ENCODE results near the gene KIAA0408.

The KIAA0408 gene

DNA sequence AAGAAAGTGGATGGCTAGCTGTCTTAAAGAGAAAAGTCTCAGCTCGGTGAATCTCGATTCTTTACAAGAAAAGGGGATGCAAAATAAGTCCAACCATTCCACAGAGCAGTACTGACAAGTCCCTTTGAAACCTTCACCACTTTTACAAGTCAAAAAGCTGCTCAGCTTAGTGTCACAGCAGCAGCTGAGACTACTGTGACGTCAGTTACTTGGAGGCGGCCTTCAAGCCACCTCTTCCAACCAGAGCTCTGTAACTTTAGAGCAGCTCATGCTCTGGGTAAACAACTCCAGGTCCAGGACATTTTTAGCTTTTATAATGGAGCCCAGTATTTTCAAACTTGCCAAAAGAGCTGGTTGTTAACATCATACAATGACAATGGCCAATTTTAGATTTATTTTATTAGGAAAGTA is at the start of gene KIAA0408:
Gene KIAA0408, minus strand, starts transcription at position 159 of the 411 bp plus-strand sequence. CDS start 5,408 bp downstream, outside the sequence.
- DNase-seq (ENCODE audit: low read depth, low spot score) = peak; percentile 31

DNA sequence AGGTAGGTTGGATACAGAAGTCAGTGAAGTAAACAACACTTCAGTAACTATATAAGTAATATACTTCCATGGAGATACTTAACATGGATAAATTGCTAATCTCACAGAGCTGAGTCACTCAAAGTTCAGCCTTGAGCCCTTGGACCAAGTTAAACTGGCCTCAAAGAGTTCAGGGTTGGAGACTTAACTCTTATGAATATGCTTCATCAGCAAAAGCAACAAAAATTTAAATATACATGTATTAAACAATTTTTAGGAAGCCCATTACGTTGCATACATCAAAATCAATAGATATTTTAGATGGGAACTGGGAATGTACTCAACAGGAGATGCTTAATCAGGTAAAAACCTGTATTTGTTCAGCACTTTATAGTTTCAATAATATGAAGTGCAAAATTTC is 47.7 kb upstream of the KIAA0408 start:
- no peak for DNase-seq (ENCODE audit: low read depth, low spot score)

DNA sequence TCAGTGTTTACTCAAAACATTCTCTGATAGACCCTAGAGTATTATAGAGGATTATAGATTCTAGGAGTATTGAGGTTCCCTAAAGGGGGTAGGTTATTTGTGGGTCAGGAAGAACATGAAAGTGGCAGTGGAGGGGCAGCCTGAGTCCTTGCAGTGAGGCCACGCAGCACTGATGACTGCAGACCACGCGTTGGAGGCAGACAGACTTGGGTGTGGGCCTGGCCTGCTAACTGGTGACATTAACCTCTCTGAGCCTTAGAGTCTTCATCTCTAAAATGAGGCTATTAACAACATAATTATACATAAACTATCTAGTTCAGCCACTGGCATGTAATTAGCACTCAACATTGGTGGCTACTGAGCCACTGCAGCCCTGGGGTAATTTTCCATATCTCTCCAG is 43.8 kb upstream of the KIAA0408 start:
- DNase-seq (ENCODE audit: low read depth, low spot score) = no peak

DNA sequence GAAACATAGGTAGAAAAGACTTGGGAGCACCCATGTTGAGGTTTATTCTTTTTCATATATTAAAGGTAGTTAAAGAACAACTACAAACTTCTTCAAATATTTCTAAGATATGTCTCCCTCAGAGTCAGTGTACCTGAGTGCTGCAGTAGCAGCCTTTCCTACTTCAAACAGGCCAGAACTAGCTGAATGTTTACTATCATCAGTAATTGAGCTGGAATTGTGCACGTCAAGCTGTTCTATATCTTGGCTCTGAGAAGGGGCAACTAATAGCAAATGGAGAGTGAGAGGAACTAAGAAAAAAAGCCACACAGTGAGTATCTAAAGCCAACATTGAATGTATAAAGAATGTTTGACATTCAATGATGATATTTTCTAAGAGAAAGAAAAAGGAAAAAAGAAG is 38.2 kb upstream of the KIAA0408 start:
- no peak for DNase-seq (ENCODE audit: low read depth, low spot score)

DNA sequence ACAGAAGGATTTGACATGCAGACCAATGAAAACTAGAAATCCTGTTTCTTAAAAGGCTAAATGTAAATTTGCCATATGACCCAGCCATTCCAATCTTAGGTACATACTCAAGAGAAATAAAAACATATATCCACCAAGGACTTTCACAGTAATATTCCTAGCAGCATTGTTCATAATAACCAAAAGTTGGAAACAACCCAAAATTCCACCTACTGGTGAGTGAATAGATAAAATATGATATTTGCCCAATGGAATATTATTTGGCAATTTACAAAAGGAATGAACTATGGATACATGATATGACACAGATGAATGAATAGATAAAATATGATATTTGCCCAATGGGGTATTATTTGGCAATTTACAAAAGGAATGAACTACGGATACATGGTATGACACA is 37.3 kb upstream of the KIAA0408 start:
- DNase-seq (ENCODE audit: low read depth, low spot score) = no peak

DNA sequence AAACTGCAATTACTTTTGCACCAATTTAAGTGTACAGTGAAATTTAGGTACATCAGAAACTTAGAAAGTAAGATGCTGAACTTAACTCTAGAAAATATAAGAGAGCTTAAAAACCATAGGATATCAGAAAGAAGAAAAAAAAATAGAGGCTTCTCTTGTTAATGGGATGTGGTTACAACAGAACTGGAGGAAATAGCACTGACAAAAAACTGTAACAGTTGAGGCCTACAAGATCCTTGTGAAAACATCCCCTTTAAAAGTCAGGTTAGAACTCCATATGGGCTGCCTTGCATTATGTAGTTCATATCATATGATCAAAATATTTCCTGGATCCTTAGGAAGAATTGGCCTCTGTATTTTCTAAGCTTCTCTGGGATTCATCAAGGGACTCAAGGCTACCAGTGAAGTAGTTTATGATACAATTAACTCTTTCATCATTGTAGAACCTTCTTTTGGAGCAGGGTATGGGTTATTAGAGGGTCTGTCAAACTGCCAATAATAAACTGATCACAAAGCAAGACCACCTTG is 35.1 kb upstream of the KIAA0408 start:
- DNase-seq (ENCODE audit: low read depth, low spot score) = no peak

DNA sequence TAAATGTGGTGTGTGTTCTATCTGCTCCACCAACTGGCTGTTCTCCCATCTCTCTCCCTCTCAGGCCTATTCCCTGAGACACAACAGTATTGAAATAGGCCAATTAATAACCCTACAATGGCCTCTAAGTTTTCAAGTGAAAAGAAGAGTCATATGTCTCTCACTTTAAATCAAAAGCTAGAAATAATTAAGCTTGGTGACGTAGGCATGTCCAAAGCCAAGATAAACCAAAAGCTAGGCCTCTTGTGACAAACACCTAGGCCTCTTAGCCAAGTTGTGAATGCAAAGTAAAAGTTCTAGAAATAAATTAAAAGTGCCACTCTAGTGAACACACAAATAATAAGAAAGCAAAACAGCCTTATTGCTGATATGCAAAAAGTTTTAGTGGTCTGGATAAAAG is 30.1 kb upstream of the KIAA0408 start:
- DNase-seq (ENCODE audit: low read depth, low spot score) = no peak

DNA sequence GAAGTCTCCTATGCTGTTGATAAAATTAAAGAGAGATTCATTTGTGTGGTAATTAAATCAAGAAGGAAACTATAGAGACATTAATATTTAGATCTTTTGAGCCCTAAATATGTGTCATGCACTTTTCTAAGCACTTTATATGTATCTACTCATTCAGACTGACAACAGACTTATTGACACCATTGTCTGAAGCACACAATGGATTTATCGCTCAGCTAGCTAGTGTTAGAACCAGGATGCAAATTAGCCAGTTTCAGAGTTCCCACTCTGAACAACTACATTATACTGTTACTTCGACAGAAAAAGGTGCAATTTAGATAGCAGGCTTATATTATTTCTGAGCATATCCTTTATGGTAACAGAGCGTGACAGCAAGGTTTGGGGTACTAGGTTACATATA is 27.7 kb upstream of the KIAA0408 start:
- DNase-seq (ENCODE audit: low read depth, low spot score) = no peak

DNA sequence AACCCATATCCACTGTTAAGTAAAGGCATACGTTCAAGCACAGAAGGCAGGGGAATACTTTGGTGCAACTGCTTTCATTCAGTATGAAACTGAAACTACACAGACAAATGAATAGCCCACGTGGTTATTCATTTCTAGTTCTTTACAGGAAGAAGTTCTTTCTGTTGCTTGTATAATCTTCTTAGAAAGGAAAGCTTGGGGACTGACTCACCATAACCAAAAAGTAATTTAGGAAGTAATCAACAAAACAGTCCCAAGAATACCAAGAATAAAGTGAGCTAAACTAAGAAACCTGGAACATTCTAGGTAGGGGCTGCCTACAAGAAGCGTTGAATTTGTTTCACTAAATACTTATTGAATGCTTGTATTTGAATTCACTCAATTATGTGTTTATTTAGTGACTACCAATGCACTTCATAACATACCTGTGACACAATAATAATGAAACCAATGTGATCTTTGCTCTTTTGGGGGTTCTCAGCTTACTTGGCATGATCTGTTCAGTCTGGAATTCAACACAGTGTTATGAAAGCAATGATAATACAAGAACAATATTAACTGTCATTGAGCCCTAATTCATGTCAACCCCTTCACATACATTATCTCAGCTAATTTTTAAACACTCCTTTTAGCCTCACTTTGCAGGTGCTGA is 25.1 kb upstream of the KIAA0408 start:
- DNase-seq (ENCODE audit: low read depth, low spot score) = no peak

DNA sequence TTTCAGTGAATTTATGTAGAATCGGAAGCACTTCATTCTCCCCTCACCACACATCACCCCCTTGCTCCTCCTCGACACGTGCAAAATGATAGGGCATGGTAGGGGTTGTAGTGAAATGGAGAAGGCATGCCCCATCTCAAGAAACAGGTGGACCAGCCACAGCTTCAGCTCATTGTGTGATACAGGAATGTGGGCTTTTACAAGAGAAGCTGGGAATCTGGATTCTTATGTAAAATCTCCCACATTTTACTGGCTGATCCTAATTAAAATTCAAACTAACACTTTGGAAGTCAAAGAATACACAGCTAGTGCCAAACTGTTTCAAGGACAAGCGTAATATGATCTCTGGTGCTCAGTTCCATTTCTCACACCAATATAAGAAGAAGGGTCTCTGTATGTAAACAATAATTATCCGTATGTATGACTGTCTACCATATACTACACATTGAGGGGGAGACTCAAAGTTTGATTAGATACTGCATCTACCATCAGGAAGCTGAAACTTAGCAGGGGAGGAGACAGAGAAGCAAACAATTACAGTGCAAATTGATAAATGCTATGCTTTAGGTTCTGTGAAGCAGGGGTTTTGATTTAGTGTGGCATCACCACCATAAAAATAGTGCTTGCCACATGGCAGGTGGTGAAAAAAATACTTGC is 24.3 kb upstream of the KIAA0408 start:
- DNase-seq (ENCODE audit: low read depth, low spot score) = no peak

DNA sequence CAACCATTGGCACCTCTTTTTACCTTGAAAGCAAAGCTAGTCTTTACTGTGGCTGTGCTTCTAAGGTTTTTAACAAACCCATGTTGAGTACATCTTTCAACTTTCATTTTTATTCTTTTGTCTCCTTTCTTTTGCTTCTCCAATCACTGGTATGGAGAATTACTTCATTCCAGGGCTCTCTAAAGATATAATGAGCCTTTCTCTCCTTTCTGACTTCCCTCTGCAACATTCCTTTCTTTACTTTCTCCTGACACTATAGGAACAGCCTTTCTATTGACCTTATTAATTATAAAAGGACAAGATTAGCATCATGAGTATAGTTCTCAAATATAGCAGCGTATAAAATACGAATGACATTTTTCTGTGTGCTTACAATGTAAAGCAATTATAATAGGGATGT is 23.1 kb upstream of the KIAA0408 start:
- no peak for DNase-seq (ENCODE audit: low read depth, low spot score)

DNA sequence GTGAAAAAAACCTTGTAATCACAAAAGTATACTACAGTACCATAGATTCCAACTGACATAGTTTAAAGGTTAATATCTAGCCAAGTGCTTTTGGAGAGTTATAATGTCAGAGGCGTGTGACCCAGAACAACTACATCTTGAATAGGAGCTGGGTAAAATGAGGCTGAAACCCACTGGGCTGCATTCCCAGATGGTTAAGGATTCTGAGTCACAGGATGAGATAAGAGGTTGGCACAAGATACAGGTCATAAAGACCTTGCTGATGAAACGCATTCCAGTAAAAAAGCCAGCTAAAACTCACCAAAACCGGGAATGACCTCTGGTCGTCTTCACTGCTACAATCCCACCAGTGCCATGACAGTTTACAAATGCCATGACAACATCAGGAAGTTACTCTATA is 22.4 kb upstream of the KIAA0408 start:
- DNase-seq (ENCODE audit: low read depth, low spot score) = no peak

DNA sequence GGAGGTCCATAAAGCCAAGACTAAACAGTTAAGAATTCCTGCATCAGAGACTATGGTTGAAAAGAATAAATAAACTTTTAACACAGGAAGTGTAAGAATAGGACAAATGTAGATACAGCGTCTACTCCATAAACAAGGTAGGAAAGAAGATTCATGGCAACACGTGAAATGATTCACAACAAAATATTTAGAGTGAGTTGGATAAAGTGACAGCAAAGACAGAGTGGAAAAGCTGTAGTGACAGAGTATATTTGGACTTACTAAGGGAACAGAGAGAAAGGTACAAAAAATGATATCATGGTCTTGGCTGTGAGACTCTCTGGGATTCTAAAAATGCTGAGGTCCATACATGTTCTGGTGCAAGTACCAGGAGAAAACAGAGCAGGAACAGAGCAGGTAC is 21.9 kb upstream of the KIAA0408 start:
- no peak for DNase-seq (ENCODE audit: low read depth, low spot score)

DNA sequence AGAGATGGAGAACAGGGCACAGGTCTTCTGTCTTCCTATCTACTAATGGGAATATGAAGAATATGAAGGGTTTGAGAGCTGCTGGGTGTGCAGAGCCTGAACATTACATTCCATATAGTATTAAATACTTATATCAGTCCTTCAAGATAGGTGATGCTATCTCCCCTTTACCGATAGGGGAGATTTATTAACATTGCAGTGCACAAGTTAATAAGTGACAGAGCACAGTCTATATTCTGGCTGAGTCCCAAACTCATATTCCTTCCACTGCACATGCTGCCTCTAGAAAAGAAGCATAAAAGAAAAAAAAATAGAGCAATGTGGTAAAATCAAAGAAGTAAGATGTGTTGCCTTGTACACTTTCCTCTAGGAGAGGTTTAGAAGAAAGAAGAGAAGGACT is 18.5 kb upstream of the KIAA0408 start:
- DNase-seq (ENCODE audit: low read depth, low spot score) = no peak

DNA sequence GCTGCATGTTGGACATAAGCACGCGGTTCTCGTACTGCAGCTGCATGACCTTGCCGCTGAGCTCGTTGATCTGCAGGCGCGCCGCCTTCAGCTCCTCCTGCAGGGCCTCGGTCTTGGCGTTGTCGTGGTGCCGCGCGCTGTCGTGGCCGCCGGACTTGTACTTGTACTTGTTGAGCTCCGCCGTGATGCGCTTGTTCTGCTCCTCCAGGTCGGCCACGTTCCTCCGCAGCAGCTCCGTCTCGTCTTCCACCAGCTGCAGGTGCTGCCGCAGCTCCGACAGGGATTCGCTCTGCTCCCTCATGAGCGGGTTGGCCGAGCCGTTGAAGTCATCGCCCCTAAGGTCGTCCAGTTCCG is 16.6 kb upstream of the KIAA0408 start:
- no peak for DNase-seq (ENCODE audit: low read depth, low spot score)

DNA sequence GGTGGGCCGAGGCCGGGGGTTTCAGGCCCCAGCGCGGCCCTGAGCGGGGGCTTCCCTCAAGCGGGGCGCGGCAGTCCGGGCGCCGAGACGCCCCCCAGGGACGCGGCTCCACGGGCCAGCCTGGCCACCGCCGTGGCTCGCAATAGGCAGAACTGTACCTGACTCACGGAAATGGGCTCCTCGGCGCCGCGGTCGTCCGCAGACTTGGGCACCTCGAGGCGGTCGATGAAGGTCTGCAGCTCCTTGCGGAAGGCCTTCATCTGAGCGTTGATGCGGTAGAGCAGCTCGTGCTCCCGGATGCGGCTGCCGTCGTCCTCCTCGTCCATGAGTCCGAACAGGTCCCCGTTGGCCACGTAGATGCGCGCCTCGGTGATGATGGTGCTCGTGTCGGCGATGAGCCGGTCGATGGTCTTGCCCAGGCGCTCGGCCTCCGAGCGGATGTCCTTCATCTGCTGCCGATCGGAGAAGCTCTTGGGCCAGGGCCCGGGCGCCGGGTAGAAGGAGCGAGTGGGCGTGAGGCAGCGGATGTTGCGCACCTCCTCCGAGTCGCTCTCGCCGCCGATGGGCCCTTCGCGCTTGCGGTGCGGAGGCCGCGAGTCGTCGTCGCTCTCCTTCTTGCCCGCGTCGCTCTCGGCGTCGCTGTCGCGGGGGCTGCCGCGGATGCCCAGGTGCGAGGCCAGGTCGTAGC is 16.1 kb upstream of the KIAA0408 start:
- no peak for DNase-seq (ENCODE audit: low read depth, low spot score)

DNA sequence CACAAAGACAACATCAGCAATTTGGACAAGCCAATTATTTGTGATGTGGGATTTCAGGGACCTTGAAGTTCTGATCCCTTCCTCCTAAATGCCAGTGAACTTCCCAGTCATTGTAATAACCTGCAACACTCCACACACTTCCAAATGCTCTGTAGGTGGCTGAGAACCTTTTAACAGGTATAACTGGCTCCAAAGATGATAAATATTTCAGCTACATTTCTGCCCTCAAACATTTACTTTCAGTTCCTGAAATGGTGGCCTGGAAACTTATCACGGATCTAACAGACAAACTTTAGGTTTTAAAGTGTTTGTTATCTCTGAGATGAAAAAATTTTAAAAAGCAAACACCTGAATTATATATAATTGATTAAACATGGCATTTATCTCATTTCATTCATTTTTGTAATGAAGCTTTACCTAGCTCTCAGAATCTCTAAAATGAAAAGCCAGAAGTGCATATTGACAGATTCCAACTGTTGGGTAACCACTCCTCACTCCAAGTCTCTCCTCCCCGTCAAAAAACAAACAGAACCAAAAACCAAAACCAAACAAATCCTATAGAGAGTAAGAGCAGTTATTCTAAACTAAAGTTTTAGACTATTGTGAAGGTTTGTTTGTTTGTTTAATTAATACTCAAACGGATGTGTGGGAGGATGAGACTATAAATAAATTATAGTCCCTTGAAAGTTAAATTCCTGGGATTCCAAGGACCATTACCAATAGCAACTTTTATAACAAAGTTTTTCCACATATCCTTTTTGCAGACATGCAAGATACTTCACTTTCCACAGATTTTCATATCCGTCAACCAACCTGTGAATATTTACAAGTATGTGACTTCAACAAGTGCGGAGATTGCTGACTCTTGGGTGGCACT is 12.4 kb upstream of the KIAA0408 start:
- no peak for DNase-seq (ENCODE audit: low read depth, low spot score)

DNA sequence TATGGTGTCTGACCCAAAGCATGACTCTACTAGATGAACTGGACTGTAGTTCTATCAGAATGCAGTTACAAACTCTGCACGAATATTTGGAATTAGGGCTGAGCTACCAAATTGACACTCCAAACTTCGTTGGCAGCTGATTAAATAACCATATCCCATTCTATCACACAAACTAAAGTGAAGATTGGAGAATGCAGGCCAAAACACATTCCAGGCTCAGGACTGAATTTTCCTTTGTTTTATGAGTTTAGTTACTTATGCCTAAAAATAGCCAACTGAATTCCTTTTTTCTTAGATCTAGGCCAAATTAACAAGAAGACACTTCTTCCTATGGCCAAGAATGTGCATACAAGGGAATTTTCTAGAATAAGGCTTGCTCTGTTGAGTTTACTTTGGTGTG is 9.7 kb upstream of the KIAA0408 start:
- no peak for DNase-seq (ENCODE audit: low read depth, low spot score)

DNA sequence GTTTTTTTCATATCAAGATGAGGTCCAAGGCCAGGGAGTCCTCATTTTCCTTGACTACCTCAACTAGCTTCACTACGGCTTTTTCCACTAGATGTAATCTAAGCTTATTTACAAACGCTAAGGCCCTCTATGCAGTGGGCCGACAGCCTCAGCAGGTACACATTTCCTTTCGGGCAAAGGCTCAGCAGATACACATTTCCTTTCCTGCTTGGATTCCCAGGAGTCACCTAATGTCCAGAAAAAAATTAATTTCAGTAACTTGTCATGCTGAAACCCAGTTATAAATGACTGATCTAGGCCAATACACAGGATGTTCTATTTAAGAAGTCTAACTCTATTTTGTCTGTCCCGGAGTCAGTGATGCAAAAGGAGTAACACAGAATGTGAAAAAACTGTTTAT is 7.2 kb upstream of the KIAA0408 start:
- DNase-seq (ENCODE audit: low read depth, low spot score) = no peak

DNA sequence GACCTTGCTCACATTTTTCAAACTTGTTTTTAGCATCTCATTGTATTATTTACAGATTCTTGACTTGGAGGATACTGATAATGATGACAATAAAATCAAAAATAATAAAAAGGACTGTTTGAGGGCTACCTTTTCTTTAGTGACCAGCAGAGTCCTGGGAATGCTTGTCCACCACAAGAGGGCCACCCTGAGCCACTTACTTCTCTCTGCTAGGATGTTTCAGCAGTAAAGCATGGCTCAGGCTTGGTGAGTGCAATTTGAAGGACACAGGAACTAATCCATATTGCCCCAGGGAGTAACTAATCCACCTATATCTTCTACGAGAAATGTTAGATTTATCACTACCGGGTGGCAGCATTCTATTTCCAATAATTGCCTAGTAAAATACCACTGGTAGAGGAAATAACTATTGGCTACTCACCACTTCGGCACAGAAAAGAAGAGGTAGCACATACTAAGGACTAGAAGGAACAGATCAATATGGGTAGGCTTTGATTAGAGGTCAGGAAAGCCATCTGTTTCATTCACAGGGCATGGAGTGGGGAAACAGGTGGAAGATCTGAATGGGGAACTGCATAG is 5.8 kb upstream of the KIAA0408 start:
- DNase-seq (ENCODE audit: low read depth, low spot score) = no peak

DNA sequence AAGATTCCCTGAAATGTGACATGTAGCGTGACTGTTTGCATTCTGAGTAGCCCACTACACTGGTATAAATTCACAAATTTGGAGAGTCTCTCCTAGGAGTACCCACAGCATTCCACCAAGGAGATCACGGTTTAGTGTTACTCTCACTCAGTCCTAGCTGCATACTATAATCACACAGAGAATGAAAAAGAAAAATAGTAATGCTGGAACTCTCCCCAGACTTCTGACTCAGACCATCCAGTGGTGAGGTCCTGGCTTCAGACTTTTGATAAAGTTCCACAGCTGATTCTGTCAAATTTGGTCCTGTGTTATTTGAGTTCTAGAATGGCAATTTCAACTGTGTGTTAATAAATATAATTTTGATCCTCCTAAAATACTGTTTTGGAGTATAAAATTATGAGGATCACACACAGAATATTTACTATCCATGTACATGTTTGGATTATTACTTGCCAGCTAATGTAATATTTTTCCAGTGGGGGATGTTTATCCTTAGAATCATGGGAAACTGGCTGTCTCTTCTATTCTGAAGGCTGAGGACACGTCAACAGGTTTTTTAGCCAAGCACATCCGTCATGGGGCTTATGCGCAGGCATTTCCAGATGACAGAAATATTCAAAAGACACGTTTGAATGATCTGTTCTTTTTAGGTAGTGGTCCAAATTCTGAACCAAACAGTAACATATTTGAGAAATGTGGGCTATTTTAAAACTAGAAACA is 5.1 kb upstream of the KIAA0408 start:
- DNase-seq (ENCODE audit: low read depth, low spot score) = no peak
